ENCODE measurements around the gene BCL7C. TPM values are rescaled to one million over a fixed set of nuclear protein-coding genes. Genes with fewer than 3 reads are reported as not detected.

Gene BCL7C
- total RNA-seq, 1 donor from 2014 or later: 34.2 TPM

GRCh38 chr16:30899794-30900193 is 5.9 kb upstream of the BCL7C start:
- no peak for DNase-seq (ENCODE audit: low spot score, unreplicated experiment)
- Mint-ChIP-seq H3K9me3 (ENCODE audit: low read depth) (no peaks in the 10 kb centered on the region), H3K4me1 (ENCODE audit: low read depth) (peaks cover 15% of the 10 kb centered on the region), H3K27ac (no peak overlapping the region), H3K36me3 (ENCODE audit: insufficient read depth) (no peaks in the 10 kb centered on the region), H3K4me3 (ENCODE audit: low read depth) (no peak overlapping the region), H3K27me3 (no peaks in the 10 kb centered on the region)
- TF ChIP-seq CTCF (IDR thresholded peaks at IDR 0.05; ENCODE audit: unreplicated experiment): no peak

- Mint-ChIP-seq H3K27ac (peak overlapping the region; percentile 99), H3K4me1 (ENCODE audit: low read depth) (peaks cover 29% of the 10 kb centered on the region), H3K4me3 (ENCODE audit: low read depth) (peak overlapping the region; percentile 86), H3K27me3 (no peaks in the 10 kb centered on the region), H3K36me3 (ENCODE audit: insufficient read depth) (no peaks in the 10 kb centered on the region), H3K9me3 (ENCODE audit: low read depth) (no peaks in the 10 kb centered on the region)
- peak; percentile 72 for DNase-seq (ENCODE audit: low spot score, unreplicated experiment)
- no peak for TF ChIP-seq CTCF (IDR thresholded peaks at IDR 0.05; ENCODE audit: unreplicated experiment)
These were observed 3.2 kb upstream of the BCL7C start for GRCh38 chr16:30896889-30897733.

- Mint-ChIP-seq H3K36me3 (ENCODE audit: insufficient read depth) (peaks cover 2% of the 10 kb centered on the region), H3K27me3 (no peaks in the 10 kb centered on the region), H3K9me3 (ENCODE audit: low read depth) (no peaks in the 10 kb centered on the region), H3K27ac (peak within 1 kb of the TSS; percentile 99), H3K4me1 (ENCODE audit: low read depth) (peaks cover 29% of the 10 kb centered on the region), H3K4me3 (ENCODE audit: low read depth) (peak within 1 kb of the TSS; percentile 86)
- no peak for TF ChIP-seq CTCF (IDR thresholded peaks at IDR 0.05; ENCODE audit: unreplicated experiment)
- peak; percentile 65 for DNase-seq (ENCODE audit: low spot score, unreplicated experiment)
These were observed 2.5 kb upstream of the BCL7C start, which contains the start of gene CTF1 for GRCh38 chr16:30896261-30896888. CTF1 (plus strand) TSS chr16:30896614; CDS start chr16:30896644, 30 bp downstream.

- no peak for TF ChIP-seq CTCF (IDR thresholded peaks at IDR 0.05; ENCODE audit: unreplicated experiment)
These were observed 1.9 kb upstream of the BCL7C start for GRCh38 chr16:30895627-30896260.

More at GRCh38 chr16:30895627-30896260, 1.9 kb upstream of the BCL7C start:
- Mint-ChIP-seq H3K4me3 (ENCODE audit: low read depth) (peak overlapping the region; percentile 86), H3K9me3 (ENCODE audit: low read depth) (no peaks in the 10 kb centered on the region), H3K4me1 (ENCODE audit: low read depth) (peaks cover 29% of the 10 kb centered on the region), H3K36me3 (ENCODE audit: insufficient read depth) (peaks cover 3% of the 10 kb centered on the region), H3K27ac (peak overlapping the region; percentile 99), H3K27me3 (no peaks in the 10 kb centered on the region)
- DNase-seq (ENCODE audit: low spot score, unreplicated experiment): no peak
